HG03469 (cell line): Measurements from ENCODE around the gene HCFC1.

Source experiments
- ATAC-seq: cut with Tn5 transposase; IDR thresholded peaks from one replicate; pipeline ENCODE4 v1.9.1; 2021; ENCODE audit warnings: mild to moderate bottlenecking, moderate library complexity, moderate number of reproducible peaks; ENCODE audit not compliant: unreplicated experiment

HCFC1 gene

GRCh38 chrX:153906126-153906917 is 65.3 kb downstream of the HCFC1 start:
- ATAC-seq = no peak

DNA sequence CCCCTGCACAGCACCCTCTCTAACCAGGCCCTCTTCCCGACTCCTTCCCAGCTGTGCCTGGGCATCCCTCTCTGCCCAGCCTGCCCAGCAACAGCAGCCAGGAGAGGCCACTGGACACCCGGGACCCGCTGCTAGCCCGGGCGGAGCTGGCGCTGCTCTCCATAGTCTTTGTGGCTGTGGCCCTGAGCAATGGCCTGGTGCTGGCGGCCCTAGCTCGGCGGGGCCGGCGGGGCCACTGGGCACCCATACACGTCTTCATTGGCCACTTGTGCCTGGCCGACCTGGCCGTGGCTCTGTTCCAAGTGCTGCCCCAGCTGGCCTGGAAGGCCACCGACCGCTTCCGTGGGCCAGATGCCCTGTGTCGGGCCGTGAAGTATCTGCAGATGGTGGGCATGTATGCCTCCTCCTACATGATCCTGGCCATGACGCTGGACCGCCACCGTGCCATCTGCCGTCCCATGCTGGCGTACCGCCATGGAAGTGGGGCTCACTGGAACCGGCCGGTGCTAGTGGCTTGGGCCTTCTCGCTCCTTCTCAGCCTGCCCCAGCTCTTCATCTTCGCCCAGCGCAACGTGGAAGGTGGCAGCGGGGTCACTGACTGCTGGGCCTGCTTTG is 66.0 kb downstream of the HCFC1 start:
- no peak for ATAC-seq

- no peak for ATAC-seq
Measured at GRCh38 chrX:153903991-153904957, 67.3 kb downstream of the HCFC1 start, which contains the start of gene AVPR2. TSS of gene AVPR2 (plus strand) at chrX:153904673. CDS start at chrX:153905146, 473 bp downstream.

GRCh38 chrX:153903238-153903980 is 68.2 kb downstream of the HCFC1 start:
- no peak for ATAC-seq

DNA sequence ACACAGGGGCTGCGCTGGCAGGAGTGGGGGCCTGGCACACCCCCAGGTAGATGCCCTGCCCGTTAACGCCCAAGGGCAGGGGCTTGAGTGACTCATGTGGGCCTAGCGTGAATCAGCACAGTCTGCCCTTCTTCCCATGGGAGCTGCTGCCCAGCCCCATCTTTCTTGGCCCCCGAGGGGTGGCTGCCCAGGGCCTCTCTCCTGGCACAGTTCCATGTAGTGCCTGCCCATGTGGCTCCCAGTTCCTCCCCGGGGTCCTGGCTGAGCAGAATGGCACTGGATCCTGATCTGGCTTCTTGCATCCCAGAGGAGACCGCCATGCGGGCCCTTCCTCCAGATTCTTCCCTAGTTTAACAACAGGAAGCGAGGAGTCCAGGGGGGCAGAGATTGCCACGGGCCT is 69.2 kb downstream of the HCFC1 start:
- ATAC-seq = no peak

- no peak for ATAC-seq
Measured at GRCh38 chrX:153901753-153902140, 69.9 kb downstream of the HCFC1 start.

- peak; percentile 56 for ATAC-seq
Measured at GRCh38 chrX:153900831-153901752, 70.5 kb downstream of the HCFC1 start.

GRCh38 chrX:153897899-153898298 is 73.7 kb downstream of the HCFC1 start:
- no peak for ATAC-seq
